ENCODE measurements around the gene TAP1.
A peak's percentile ranks its signal among the peaks of the same experiment; 100 is the strongest.
"Not testable (repeated sequence)": the region's sequence is repeated elsewhere in the genome, so short reads cannot be mapped to it uniquely, and the experiment has no call there.

TAP1 gene

GRCh38 chr6:32879691-32880090 lies 26.2 kb upstream of the TAP1 start:
- CTCF ChIA-PET: interaction anchor here (0.7 kb wide), 1 partner anchor 53 kb away, joined by 4 read pairs; no protein-coding TSS in a partner anchor
- TF ChIP-seq CTCF (conservative IDR thresholded peaks at IDR 0.05; ENCODE audit: low read depth): no peak
- POLR2A ChIA-PET (ENCODE audit: low non-redundant PET): no interaction called here
- no peak for DNase-seq (ENCODE audit: low spot score)
- H3K27ac ChIP-seq: no peak overlapping the region

DNA sequence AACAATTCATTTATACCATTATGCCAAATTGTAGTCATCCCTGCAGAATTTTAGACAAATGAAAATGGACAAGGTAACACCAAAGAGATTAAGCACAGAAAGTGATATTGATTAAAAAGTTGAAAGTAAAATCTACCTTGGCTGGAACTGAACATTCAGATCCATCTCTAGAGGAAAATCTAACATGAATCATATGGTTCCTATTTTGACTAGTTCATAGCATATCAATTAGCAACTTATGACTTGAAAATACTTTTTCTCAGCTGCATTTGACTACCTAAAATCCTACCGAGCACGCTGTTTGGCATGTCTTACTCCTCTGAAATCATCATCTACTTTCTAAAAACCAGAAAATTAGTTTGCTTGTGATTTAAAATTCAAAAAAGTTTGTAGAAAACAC lies 23.1 kb upstream of the TAP1 start:
- no peak for TF ChIP-seq CTCF (conservative IDR thresholded peaks at IDR 0.05; ENCODE audit: low read depth)
- ChIA-PET CTCF (interaction anchor here (0.7 kb wide), 1 partner anchor 254 kb away, joined by 3 read pairs; no protein-coding TSS in a partner anchor), POLR2A (ENCODE audit: low non-redundant PET) (no interaction called here)
- no peak for DNase-seq (ENCODE audit: low spot score)
- H3K27ac ChIP-seq: no peak overlapping the region

DNA sequence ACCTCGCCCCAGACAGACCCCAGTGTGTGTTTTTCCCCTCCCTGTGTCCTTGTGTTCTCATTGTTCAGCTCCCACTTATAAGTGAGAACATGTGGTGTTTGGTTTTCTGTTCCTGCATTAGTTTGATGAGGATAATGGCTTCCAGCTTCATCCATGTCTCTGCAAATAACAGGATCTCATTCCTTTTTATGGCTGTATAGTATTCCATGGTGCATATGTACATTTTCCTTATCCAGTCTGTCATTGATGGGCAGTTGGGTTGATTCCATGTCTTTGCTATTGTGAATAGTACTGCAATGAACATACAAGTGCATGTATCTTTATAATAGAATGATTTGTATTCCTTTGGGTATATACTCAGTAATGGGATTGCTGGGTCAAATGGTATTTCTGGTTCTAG lies 20.4 kb upstream of the TAP1 start:
- DNase-seq (ENCODE audit: low spot score); POLR2A ChIA-PET (ENCODE audit: low non-redundant PET); H3K27ac ChIP-seq; CTCF ChIA-PET: not testable (repeated sequence)

DNA sequence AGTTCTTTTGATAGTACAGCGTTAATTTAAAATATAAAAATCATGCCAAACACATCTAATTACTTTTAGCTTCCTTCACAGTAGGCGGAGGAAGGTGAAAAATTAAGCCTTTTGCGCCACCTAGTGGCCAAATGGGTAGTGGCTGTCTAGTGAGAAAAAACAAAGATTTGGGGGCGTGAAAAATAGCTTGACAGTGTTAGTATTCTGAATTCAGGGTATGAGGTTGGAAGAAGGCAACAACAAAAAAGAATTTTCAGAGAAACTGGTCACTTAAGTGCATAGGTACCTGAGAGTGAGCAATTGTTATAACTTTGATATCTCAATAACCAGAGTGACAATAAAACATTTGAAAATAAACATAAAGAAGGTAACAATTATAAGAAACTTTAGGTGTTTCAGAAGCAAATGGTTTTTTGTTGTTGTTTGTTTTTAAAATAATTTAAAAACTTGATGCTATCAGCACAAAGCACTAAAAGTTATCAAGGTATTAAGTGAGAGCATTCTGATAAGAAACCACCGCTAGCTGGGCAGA lies 14.8 kb upstream of the TAP1 start:
- ChIA-PET POLR2A (ENCODE audit: low non-redundant PET) (interaction anchor here (2.0 kb wide), 1 partner anchor 30 kb away, joined by 10 read pairs; the partner anchor contains the start of gene TAP2), CTCF (interaction anchor here (0.5 to 3.2 kb wide), 25 partner anchors 8 to 574 kb away, joined by 3 to 48 read pairs (median 4); partner anchors contain the start of genes PSMB9, TAP1 and TAP2)
- peak; percentile 60 for DNase-seq (ENCODE audit: low spot score)
- H3K27ac ChIP-seq: no peak overlapping the region
- peak; percentile 83 for TF ChIP-seq CTCF (conservative IDR thresholded peaks at IDR 0.05; ENCODE audit: low read depth)

GRCh38 chr6:32867554-32868256 lies 14.2 kb upstream of the TAP1 start:
- CTCF ChIA-PET: interaction anchor here (0.5 to 3.2 kb wide), 24 partner anchors 8 to 573 kb away, joined by 3 to 48 read pairs (median 4); partner anchors contain the start of genes PSMB9, TAP1 and TAP2
- no peak overlapping the region for H3K27ac ChIP-seq
- TF ChIP-seq CTCF (conservative IDR thresholded peaks at IDR 0.05; ENCODE audit: low read depth): no peak
- POLR2A ChIA-PET (ENCODE audit: low non-redundant PET): interaction anchor here (2.0 kb wide), 1 partner anchor 29 kb away, joined by 10 read pairs; the partner anchor contains the start of gene TAP2
- DNase-seq (ENCODE audit: low spot score): no peak

DNA sequence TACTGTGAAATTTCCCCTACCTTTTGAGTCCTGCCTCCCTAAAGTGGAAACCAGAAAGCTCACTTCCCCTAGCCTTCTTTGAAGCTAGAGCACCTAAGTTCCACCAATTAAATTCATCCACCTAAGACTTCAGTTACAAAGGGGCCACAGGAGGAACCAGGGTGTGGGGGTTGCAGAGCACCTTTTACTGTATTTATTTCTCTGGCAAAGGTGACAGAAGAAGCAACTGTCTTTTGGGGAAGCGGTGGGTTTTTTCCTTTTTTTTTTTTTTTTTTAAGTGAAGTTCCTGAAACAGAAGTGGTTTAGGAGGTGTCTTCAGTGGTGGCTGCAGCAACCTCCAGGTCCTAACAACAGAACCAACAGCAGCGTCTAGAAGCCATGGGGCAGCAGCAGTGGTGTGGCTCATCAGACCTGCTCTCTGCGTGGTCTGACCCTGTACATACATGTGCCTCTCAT lies 13.5 kb upstream of the TAP1 start:
- H3K27ac ChIP-seq: no peak overlapping the region
- POLR2A ChIA-PET (ENCODE audit: low non-redundant PET): interaction anchor here (2.0 kb wide), 1 partner anchor 29 kb away, joined by 10 read pairs; the partner anchor contains the start of gene TAP2
- no peak for TF ChIP-seq CTCF (conservative IDR thresholded peaks at IDR 0.05; ENCODE audit: low read depth)
- no peak for DNase-seq (ENCODE audit: low spot score)
- CTCF ChIA-PET: interaction anchor here (1.8 to 3.2 kb wide), 3 partner anchors 9 to 41 kb away, joined by 9 to 48 read pairs (median 14); partner anchors contain the start of gene TAP2
